SJSA1 (cell line): ENCODE results near the gene HERC3. TPM values are rescaled to one million over a fixed set of nuclear protein-coding genes. Genes with fewer than 3 reads are reported as not detected.
A peak's percentile ranks its signal among the peaks of the same experiment; 100 is the strongest.

Source experiments
- DNase-seq, 2 experiments: peaks; one replicate each; pipeline ENCODE4 v3.0.0-alpha.2; 2015 to 2020; ENCODE audit warnings: low spot score in 2 of 2, low read depth in 1 of 2
- H3K27ac ChIP-seq: fragments of 250-450 bp; sonication (Bioruptor Pico); 2 replicates; pipeline ENCODE4 v1.5.1; 2020; ENCODE audit warnings: mild to moderate bottlenecking, moderate library complexity
- H3K27me3 ChIP-seq: fragments of 250-450 bp; sonication (Bioruptor Pico); replicated peaks from 2 replicates; pipeline ENCODE4 v1.5.1; 2020; ENCODE audit warnings: mild to moderate bottlenecking, moderate library complexity
- H3K36me3 ChIP-seq: fragments of 250-450 bp; sonication (Bioruptor Pico); 2 replicates; pipeline ENCODE4 v1.5.1; 2020; ENCODE audit warnings: mild to moderate bottlenecking
- H3K4me1 ChIP-seq: fragments of 250-450 bp; sonication (Bioruptor Pico); replicated peaks from 2 replicates; pipeline ENCODE4 v1.6.1; 2021; ENCODE audit warnings: mild to moderate bottlenecking
- H3K4me3 ChIP-seq: fragments of 250-450 bp; sonication (Bioruptor Pico); 2 replicates; pipeline ENCODE4 v1.5.1; 2020; ENCODE audit warnings: mild to moderate bottlenecking
- H3K9me3 ChIP-seq: fragments of 250-450 bp; sonication (Bioruptor Pico); replicated peaks from 2 replicates; pipeline ENCODE4 v1.5.1; 2020; ENCODE audit warnings: mild to moderate bottlenecking
- total RNA-seq: library from RNA; depleted of rRNA; stranded (reverse); fragments of >200 nt; shearing (Covaris generic); gene quantifications from 2 replicates; pipeline ENCODE4 v1.2.3, GENCODE V29; 2014

The HERC3 gene
- total RNA-seq, 1 experiment from 2014 or later: 10.2 TPM

DNA sequence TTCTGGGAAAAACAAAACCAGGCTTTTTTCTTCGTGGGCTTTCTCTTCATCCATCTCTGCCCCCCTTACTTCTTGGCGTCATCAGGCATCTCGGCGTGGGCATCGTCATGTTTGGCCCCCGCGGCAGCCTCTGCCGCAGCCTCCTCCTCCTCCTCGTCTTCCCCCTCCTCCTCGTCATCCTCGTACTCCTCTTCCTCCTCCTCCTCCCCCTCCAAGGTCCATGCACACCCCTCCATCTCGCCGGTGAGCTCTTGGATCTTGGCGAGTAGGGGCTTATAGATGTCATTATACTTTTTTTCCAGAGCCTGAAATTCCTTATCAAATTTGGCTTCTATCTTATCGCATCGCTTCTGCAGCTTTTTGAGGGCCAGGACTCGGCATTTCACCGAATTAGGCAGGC lies 104.9 kb downstream of the HERC3 start:
- Histone ChIP-seq H3K4me1 (peaks cover 7% of the 10 kb centered on the region; the same call in 1 of the 2 replicates), H3K4me3 (peak overlapping the region; percentile 64), H3K9me3 (no peaks in the 10 kb centered on the region), H3K27me3 (no peaks in the 10 kb centered on the region), H3K27ac (peak overlapping the region; percentile 44; the same call in 1 of the 2 replicates), H3K36me3 (no peaks in the 10 kb centered on the region)
- peak in 1 of 2 experiments; percentile 7 for DNase-seq

DNA sequence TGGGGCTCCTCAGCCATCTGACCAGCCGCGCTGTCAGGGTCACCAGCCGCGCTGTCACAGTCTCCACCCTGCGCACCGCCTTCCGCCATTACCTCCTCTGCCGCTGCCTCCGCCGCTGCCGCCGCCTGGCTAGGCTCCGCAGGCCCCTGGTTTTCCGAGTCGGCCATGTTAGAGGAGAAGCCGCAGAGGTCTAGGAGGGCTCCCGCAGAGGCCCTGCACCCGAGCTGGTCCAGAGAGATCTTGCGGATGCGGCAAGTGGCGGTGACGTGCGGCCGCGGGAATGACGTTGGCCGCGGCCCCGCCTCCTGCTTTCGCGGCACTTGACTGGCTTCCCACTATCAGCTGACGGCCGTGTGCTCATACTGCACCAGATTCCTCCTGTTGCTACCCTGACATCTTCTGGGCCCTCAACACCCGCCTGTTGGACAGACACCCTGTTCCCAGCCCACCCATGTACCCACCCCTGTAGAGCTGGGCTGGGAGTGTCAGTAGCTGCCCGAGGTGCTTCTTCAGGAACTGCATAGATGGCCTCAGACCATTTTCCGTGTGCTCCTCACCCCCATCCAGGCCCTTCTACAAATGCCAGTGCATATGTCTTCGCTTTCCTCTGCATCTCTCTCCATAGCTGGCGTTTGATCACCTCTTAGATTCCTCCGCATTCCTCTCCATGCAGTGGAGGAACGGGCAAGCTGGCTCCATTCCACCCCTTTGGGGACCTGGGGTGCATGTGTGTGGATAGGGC lies 105.5 kb downstream of the HERC3 start, which contains the start of gene NAP1L5:
Gene NAP1L5, minus strand, starts transcription at position 242 of the 742 bp plus-strand sequence. Its CDS starts 75 bp downstream, at position 167.
- Histone ChIP-seq H3K4me3 (peak within 1 kb of the TSS; percentile 64), H3K27ac (peak within 1 kb of the TSS; percentile 44; the same call in 1 of the 2 replicates), H3K27me3 (no peaks in the 10 kb centered on the region), H3K4me1 (peaks cover 7% of the 10 kb centered on the region; the same call in 1 of the 2 replicates), H3K36me3 (no peaks in the 10 kb centered on the region), H3K9me3 (no peaks in the 10 kb centered on the region)
- peak; percentile 50 to 56 for DNase-seq

DNA sequence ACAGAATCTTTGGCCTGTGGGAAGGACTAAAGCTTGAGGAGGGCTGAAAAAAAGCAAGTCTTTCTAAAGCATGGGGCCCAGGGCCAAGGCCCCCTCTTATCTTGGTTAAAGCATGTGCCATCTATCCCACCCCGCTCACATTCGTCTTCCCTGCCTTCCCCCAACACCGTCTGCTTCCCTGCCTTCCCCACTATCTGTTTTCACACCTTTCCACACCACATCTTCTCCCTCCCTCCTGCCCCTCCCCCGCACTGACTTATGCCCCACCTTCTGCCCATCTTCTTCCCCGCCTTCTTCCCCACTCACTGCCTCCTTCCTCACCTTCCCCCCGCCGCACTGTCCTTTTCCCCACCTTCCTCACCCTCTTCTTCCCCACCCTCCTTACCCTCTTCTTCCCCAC lies 106.2 kb downstream of the HERC3 start:
- DNase-seq: no peak
- peaks cover 7% of the 10 kb centered on the region; the same call in 1 of the 2 replicates for H3K4me1 ChIP-seq
- H3K9me3 ChIP-seq: no peaks in the 10 kb centered on the region
- no peak overlapping the region for H3K4me3 ChIP-seq
- H3K36me3 ChIP-seq: no peaks in the 10 kb centered on the region
- no peak overlapping the region for H3K27ac ChIP-seq
- no peaks in the 10 kb centered on the region for H3K27me3 ChIP-seq

DNA sequence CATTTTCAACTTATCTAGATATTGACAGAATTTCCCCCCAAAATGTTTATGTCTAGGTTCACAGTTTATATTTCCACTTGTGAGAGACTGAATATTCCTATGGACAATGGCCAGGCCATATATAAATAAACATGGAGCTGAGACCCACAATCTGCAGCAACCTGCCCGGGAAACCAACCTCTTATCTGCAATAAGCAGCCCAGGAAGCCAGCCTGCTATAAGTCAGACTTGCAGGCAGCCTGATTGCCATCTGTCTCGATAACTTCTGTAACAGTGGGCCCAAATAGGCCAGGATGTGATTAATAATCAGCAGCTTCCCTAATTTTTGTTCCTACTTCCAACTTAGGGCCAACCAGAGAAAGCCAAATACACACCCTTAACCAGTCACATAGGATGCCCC lies 110.5 kb downstream of the HERC3 start:
- Histone ChIP-seq H3K4me3 (no peak overlapping the region), H3K27ac (no peak overlapping the region)

DNA sequence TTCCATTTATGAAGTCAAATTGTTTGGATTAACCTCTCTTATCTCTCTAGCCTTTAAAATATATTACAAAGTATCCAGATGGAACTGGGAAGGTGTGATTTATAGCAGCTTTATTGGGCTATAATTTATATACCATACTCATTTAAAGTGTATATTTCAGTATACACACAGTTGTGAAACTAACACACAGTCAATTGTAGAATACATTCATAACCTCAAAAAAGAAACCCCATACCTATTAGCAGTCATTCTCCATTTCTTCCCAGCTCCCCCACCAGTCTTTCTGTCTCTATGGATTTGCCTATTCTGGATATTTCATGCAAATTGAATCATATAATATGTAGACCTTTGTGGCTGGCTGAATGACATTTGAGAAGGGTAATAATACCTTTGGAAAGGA lies 112.9 kb downstream of the HERC3 start:
- no peaks in the 10 kb centered on the region for H3K4me1 ChIP-seq
- DNase-seq: no peak
- H3K27me3 ChIP-seq: no peaks in the 10 kb centered on the region
- H3K9me3 ChIP-seq: no peaks in the 10 kb centered on the region
- H3K27ac ChIP-seq: no peak overlapping the region
- no peaks in the 10 kb centered on the region; the same call in none of the 2 replicates for H3K36me3 ChIP-seq
- H3K4me3 ChIP-seq: no peak overlapping the region

More for the DNA sequence above, 110.5 kb downstream of the HERC3 start:
- no peak for DNase-seq
- Histone ChIP-seq H3K4me1 (peaks cover 5% of the 10 kb centered on the region; the same call in 1 of the 2 replicates), H3K27me3 (no peaks in the 10 kb centered on the region), H3K36me3 (no peaks in the 10 kb centered on the region; the same call in 1 of the 2 replicates), H3K9me3 (no peaks in the 10 kb centered on the region)

DNA sequence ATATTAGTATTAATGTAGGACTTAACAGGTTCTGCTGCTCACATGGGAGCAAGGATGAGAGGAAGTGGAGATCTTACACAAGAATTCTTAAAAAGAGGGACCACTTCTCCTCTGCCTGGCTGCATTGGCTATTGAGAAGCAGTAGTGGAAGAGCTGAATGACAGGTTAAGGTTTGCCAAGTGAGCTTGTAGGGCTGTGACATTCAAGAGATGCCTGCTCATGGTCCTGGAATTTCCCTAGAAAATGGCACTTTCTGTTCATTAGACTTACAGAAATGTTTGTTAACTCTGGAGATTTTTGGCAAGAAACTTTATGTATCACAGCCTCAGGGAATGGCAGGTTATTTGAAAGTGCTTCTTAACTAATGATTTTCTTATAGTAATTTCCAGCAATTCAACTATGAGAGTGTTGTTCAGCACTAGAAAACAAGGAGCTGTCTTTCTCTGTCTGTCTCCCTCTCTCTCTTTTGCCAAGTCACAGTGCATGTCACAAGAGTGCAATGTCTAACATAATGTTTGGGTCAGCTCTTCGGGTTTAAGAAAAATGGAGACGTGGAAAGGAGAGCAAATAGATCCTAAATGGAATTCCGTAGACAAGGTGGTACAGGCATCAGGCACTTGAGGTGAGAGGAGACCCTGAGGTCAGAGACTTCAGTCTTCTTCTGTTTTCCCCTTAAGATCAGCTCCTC lies 113.7 kb downstream of the HERC3 start:
- no peaks in the 10 kb centered on the region for H3K4me1 ChIP-seq
- H3K27ac ChIP-seq: no peak overlapping the region
- DNase-seq: peak in 1 of 2 experiments; percentile 4
- no peaks in the 10 kb centered on the region for H3K9me3 ChIP-seq
- no peaks in the 10 kb centered on the region; the same call in none of the 2 replicates for H3K36me3 ChIP-seq
- no peaks in the 10 kb centered on the region for H3K27me3 ChIP-seq
- no peak overlapping the region for H3K4me3 ChIP-seq

DNA sequence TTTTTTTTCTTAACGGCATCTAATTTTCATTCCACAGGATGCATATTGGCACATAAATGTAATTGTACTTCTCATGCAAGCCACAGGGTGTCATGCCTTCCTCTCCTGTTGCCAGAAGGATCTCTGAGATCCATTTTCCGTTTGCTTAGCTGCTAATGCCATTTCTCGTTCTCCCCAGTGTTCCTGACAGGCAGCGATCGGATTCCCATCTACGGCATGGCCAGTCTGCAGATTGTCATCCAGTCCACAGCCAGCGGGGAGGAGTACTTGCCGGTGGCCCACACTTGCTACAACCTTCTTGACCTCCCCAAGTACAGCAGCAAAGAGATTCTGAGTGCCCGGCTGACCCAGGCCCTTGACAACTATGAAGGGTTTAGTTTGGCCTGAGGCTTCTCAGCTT lies 114.3 kb downstream of the HERC3 start:
- no peaks in the 10 kb centered on the region for H3K27me3 ChIP-seq
- no peak overlapping the region for H3K4me3 ChIP-seq
- H3K4me1 ChIP-seq: no peaks in the 10 kb centered on the region
- no peak overlapping the region for H3K27ac ChIP-seq
- H3K36me3 ChIP-seq: no peaks in the 10 kb centered on the region; the same call in none of the 2 replicates
- peak in 1 of 2 experiments; percentile 31 for DNase-seq
- no peaks in the 10 kb centered on the region for H3K9me3 ChIP-seq

DNA sequence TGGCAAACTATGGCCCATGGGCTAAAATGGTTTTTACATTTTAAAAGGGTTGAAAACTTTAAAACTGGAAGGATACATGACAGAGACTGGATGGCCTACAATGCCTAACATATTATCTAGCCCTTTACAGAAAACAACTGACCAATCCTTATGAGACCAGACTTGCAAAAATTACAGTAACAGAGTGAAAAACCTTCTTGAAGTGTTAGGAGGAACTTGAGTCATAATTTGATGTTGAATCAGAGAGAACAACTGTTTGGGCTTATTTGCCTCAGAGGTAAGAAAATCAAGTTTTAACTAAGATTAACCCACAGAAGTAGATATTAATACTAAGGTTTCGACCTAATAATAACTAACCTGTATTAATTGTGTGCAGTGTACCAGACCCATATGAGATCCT lies 117.7 kb downstream of the HERC3 start:
- DNase-seq: no peak
- H3K27ac ChIP-seq: no peak overlapping the region
- no peaks in the 10 kb centered on the region for H3K9me3 ChIP-seq
- H3K27me3 ChIP-seq: no peaks in the 10 kb centered on the region
- H3K36me3 ChIP-seq: no peaks in the 10 kb centered on the region; the same call in none of the 2 replicates
- no peak overlapping the region for H3K4me3 ChIP-seq
- no peaks in the 10 kb centered on the region for H3K4me1 ChIP-seq

DNA sequence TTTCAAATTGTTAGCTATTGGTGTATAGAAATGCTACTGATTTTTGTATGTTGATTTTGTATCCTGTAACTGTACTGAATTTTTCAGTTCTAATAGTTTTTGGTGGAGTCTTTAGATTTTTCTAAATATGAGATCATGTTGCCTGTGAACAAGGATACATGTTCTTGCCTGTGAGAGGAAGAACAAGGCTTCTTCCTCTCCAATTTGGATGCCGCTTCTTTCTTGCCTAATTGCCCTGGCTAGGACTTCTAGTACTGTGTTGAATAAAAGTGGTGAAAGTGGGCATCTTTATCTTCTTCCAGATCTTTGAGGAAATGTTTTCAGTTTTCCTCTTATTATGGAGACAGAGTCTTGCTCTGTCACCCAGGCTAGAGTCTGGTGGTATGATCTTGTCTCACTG lies 121.5 kb downstream of the HERC3 start:
- peaks cover 5% of the 10 kb centered on the region for H3K36me3 ChIP-seq
- H3K27ac ChIP-seq: no peak overlapping the region
- H3K4me1 ChIP-seq: no peaks in the 10 kb centered on the region
- H3K9me3 ChIP-seq: peaks cover 5% of the 10 kb centered on the region
- DNase-seq: no peak
- no peak overlapping the region for H3K4me3 ChIP-seq
- no peaks in the 10 kb centered on the region for H3K27me3 ChIP-seq

DNA sequence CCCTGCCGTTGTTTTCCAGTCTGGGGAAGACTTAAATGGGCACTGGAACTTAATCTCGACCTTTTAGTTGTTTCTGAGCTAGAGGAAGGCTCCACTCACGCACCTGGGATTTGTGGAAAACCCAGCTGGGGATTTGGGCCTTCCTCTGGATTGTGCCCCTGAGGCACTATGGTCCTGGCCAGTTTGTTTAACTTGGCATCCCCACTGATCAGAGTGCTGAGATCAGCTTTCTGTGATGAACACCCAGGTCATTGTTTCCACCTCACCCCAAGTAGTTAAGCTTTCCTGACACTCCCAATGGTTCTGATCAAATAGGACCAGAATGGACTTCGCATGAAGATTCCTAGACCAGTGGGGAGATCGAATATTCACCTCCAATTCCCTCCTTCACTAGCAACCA lies 125.8 kb downstream of the HERC3 start:
- Histone ChIP-seq H3K27me3 (no peaks in the 10 kb centered on the region), H3K36me3 (peaks cover 5% of the 10 kb centered on the region), H3K9me3 (peaks cover 5% of the 10 kb centered on the region), H3K27ac (no peak overlapping the region), H3K4me3 (no peak overlapping the region), H3K4me1 (no peaks in the 10 kb centered on the region)
- DNase-seq: no peak

DNA sequence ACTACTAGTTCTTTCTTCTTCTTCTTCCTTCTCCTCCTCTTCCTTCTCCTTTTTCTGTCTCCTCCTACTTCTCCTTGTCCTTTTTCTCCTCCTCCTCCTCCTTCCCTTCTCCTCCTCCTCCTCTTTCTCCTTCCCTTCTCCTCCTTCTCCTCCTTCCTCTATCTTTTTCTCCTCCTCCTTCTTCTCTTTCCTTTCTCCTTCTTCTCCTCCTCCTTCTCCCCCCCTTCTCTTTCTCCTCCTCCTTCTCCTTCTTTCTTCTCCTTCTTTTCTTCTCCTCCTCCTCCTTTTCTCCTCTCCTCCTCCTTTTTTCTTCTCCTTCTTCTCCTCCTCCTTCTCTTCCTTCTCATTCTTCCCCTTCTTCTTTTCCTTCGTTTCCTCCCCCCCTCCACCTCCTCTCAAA lies 127.1 kb downstream of the HERC3 start:
- Histone ChIP-seq H3K36me3 (peaks cover 5% of the 10 kb centered on the region), H3K4me1 (no peaks in the 10 kb centered on the region), H3K9me3 (peaks cover 5% of the 10 kb centered on the region), H3K4me3 (no peak overlapping the region), H3K27me3 (no peaks in the 10 kb centered on the region), H3K27ac (no peak overlapping the region)
- DNase-seq: no peak

DNA sequence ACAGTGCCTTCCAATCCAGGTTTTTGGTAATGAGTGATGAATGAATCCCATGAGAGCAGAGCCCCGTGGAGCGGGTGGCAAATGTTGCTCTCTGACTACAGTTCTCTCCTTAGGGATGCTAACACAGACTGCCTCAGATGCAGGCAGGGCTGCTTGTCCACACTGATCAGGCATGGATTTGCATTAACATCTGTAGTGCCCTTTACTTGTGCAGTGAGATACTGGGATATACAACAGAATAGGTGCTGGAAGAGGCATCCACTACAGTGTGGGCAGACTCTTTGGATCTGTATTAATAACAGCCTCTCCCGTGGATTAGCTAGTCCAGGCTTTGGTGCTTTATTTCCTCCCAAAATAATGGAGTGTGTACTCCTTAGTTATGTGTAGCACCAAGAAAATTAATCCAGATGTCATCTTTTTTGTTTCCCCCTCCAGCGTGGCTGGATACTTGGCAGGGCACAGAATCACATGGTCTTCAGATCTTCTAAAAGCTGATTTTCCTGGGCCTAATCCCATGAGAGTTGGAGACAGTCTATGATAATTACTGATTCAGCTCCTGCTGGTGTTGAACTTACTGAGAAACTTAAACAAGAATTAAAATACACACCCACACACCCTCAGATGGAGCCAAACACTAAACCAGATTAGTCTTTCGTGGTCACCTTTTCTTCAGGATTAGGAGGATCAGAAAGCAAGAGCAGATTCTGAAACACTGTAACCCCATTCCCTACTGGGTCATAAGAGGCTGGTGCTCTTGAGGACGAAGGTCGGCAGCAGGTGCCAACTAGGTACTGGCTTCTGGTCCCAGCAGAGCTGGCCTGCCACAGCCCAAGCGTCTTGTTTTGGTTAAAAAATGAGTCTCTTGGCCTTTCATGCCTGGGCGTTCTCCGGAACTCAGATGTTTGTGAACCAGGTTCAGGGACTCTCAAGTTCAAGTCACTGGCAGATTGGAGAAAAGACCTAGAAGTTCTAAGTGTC lies 128.5 kb downstream of the HERC3 start:
- Histone ChIP-seq H3K4me3 (no peak overlapping the region), H3K4me1 (no peaks in the 10 kb centered on the region), H3K9me3 (peaks cover 5% of the 10 kb centered on the region), H3K36me3 (peaks cover 5% of the 10 kb centered on the region), H3K27me3 (no peaks in the 10 kb centered on the region), H3K27ac (no peak overlapping the region)
- no peak for DNase-seq

DNA sequence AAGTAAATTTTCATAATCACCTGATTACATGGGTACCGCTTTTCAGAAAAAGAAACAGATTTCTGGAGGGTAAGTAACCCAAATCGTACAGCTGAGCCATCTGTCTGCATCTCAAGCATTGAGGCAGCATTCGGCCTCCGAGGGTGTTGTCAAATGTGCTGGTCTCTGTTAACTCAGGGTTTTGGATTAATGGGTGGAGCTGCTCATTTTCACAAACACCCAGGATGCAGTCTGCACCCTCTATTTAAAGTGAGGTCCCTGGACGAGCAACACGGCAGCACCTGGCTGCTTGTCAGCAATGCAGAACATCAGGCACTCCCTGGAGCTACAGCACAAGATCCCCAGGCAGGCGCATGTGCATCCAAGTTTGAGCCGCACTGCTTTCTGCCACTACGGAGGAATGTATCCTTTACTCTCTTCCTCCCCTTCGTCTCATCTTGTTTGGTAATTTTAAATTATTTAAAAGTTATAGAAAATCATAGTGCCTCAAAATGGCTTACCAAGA lies 130.0 kb downstream of the HERC3 start:
- Histone ChIP-seq H3K27me3 (no peaks in the 10 kb centered on the region), H3K9me3 (peaks cover 5% of the 10 kb centered on the region), H3K27ac (no peak overlapping the region), H3K36me3 (peaks cover under 1% of the 10 kb centered on the region), H3K4me1 (no peaks in the 10 kb centered on the region), H3K4me3 (no peak overlapping the region)
- DNase-seq: no peak
